ENCODE results near the gene RTP2. TPM values are rescaled to one million over a fixed set of nuclear protein-coding genes. Genes with fewer than 3 reads are reported as not detected.
A peak's percentile ranks its signal among the peaks of the same experiment; 100 is the strongest.

The RTP2 gene
- total RNA-seq, 2 experiments from 2014 or later, result not detected

GRCh38 chr3:187679638-187680396 lies 22.5 kb downstream of the RTP2 start:
- peaks cover 48% of the 10 kb centered on the region for H3K27me3 Mint-ChIP-seq

DNA sequence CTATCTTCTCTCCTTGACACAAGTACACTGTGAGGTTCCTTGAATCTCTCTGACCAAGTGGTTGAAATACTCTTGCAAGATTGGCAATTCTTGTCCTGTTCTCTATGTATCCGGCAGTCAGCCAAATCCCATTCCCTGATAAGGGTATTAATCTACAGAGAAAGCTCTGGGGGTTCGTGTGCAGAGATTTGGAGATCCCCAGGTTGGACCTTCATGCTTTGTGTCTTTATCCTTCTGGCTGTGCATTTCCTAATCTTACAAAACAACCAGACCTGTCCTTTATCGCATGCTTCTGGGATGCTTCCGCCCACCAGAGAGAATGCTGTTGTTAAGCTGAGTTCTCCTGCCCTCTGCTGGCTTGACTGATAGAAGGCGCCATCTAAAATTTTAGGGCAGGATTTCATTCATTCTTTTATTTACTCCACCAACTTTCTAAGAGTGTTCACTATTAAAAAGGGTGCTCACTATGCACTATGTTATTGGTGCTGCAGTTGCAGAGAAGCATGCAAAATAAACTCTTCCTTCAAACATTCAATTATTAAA lies 23.6 kb downstream of the RTP2 start:
- DNase-seq, result peak; percentile 28
- peaks cover 2% of the 10 kb centered on the region for H3K4me1 Mint-ChIP-seq
- no peak overlapping the region for H3K27ac Mint-ChIP-seq
- H3K4me3 Mint-ChIP-seq, result no peak overlapping the region
- H3K27me3 Mint-ChIP-seq, result peaks cover 53% of the 10 kb centered on the region
- H3K9me3 Mint-ChIP-seq, result no peaks in the 10 kb centered on the region
- H3K36me3 Mint-ChIP-seq, result no peaks in the 10 kb centered on the region

More at GRCh38 chr3:187679638-187680396, 22.5 kb downstream of the RTP2 start:
- H3K27ac Mint-ChIP-seq, result no peak overlapping the region
- DNase-seq, result peak; percentile 47
- H3K4me1 Mint-ChIP-seq, result peaks cover 8% of the 10 kb centered on the region
- H3K4me3 Mint-ChIP-seq, result no peak overlapping the region
- peaks cover 6% of the 10 kb centered on the region for H3K9me3 Mint-ChIP-seq
- H3K36me3 Mint-ChIP-seq, result no peaks in the 10 kb centered on the region

- no peak for DNase-seq
- no peaks in the 10 kb centered on the region for H3K36me3 Mint-ChIP-seq
- peaks cover 46% of the 10 kb centered on the region for H3K27me3 Mint-ChIP-seq
- H3K27ac Mint-ChIP-seq, result no peak overlapping the region
- no peaks in the 10 kb centered on the region for H3K9me3 Mint-ChIP-seq
- H3K4me3 Mint-ChIP-seq, result no peak overlapping the region
- peaks cover 2% of the 10 kb centered on the region for H3K4me1 Mint-ChIP-seq
Measured at GRCh38 chr3:187677604-187678003, 24.8 kb downstream of the RTP2 start.

GRCh38 chr3:187673012-187673411 lies 29.3 kb downstream of the RTP2 start:
- H3K9me3 Mint-ChIP-seq, result no peaks in the 10 kb centered on the region
- H3K36me3 Mint-ChIP-seq, result no peaks in the 10 kb centered on the region
- H3K4me3 Mint-ChIP-seq, result no peak overlapping the region
- no peak overlapping the region for H3K27ac Mint-ChIP-seq
- no peak for DNase-seq
- no peaks in the 10 kb centered on the region for H3K4me1 Mint-ChIP-seq
- H3K27me3 Mint-ChIP-seq, result peaks cover 69% of the 10 kb centered on the region

GRCh38 chr3:187669675-187670504 lies 32.5 kb downstream of the RTP2 start, which contains the start of gene SST:
TSS of gene SST (minus strand) at chr3:187670394. CDS start at chr3:187670291, 103 bp downstream.
- peak; percentile 27 for DNase-seq
- Mint-ChIP-seq H3K4me1 (peaks cover 10% of the 10 kb centered on the region), H3K27me3 (peaks cover 67% of the 10 kb centered on the region), H3K36me3 (no peaks in the 10 kb centered on the region), H3K9me3 (no peaks in the 10 kb centered on the region), H3K27ac (no peak within 1 kb of the TSS), H3K4me3 (no peak within 1 kb of the TSS)

DNA sequence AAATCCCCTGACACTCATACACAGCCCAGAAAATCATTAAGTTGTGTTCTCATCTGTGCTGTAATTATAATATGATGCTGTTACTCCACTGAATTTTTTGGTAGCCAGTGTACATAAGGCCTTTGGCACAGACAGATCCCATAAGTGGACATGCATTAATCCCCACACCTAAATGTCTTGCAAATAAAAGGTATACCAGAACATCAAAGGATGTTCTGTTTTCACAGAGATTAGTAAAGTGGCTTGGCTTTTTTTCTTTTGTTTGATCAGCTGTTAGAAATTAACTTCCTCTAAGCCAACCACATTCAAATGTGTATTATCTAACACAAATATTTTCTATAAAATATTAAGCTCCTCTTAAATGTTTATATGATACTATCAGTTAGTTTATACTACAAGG lies 34.8 kb downstream of the RTP2 start:
- H3K27ac Mint-ChIP-seq, result no peak overlapping the region
- H3K36me3 Mint-ChIP-seq, result no peaks in the 10 kb centered on the region
- H3K9me3 Mint-ChIP-seq, result no peaks in the 10 kb centered on the region
- peaks cover 70% of the 10 kb centered on the region for H3K27me3 Mint-ChIP-seq
- DNase-seq, result no peak
- peaks cover 14% of the 10 kb centered on the region for H3K4me1 Mint-ChIP-seq
- H3K4me3 Mint-ChIP-seq, result no peak overlapping the region

- no peak for DNase-seq
- peaks cover 63% of the 10 kb centered on the region for H3K27me3 Mint-ChIP-seq
- H3K4me3 Mint-ChIP-seq, result no peak overlapping the region
- peaks cover 14% of the 10 kb centered on the region for H3K4me1 Mint-ChIP-seq
- H3K36me3 Mint-ChIP-seq, result no peaks in the 10 kb centered on the region
- no peaks in the 10 kb centered on the region for H3K9me3 Mint-ChIP-seq
- no peak overlapping the region for H3K27ac Mint-ChIP-seq
Measured at GRCh38 chr3:187665764-187666402, 36.5 kb downstream of the RTP2 start.

- H3K4me1 Mint-ChIP-seq, result peaks cover 14% of the 10 kb centered on the region
- no peaks in the 10 kb centered on the region for H3K36me3 Mint-ChIP-seq
- peaks cover 61% of the 10 kb centered on the region for H3K27me3 Mint-ChIP-seq
- no peak for DNase-seq
- H3K9me3 Mint-ChIP-seq, result no peaks in the 10 kb centered on the region
- H3K4me3 Mint-ChIP-seq, result no peak overlapping the region
- no peak overlapping the region for H3K27ac Mint-ChIP-seq
Measured at GRCh38 chr3:187665010-187665409, 37.3 kb downstream of the RTP2 start.

DNA sequence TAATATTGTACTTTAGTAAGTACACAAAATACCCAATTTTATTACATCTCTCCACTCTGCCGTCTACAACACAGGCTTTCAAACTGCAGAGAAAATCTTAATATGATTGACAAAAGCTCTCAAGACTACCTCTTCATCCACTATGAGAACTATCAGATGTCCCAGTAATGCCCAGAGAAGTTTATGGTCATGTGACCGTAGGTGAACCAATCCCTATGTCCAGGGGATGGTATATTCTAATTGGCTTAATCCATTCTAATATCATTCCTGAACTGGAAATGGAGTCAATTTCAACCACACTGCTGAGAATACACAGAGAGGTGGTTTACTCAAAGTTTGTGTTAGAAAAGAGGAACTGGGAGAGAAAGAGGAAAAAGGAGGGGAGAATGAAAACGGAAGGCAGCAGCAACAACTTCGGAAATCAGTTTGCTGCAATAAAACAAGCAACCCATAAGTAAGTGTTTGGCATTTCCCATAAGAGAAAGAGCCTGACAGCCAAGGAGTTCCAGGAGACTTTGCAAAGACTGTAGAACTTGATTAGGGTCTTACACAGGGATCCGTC lies 39.4 kb downstream of the RTP2 start:
- H3K4me3 Mint-ChIP-seq, result no peak overlapping the region
- no peak for DNase-seq
- H3K36me3 Mint-ChIP-seq, result no peaks in the 10 kb centered on the region
- H3K9me3 Mint-ChIP-seq, result no peaks in the 10 kb centered on the region
- peaks cover 49% of the 10 kb centered on the region for H3K27me3 Mint-ChIP-seq
- H3K27ac Mint-ChIP-seq, result no peak overlapping the region
- peaks cover 14% of the 10 kb centered on the region for H3K4me1 Mint-ChIP-seq

DNA sequence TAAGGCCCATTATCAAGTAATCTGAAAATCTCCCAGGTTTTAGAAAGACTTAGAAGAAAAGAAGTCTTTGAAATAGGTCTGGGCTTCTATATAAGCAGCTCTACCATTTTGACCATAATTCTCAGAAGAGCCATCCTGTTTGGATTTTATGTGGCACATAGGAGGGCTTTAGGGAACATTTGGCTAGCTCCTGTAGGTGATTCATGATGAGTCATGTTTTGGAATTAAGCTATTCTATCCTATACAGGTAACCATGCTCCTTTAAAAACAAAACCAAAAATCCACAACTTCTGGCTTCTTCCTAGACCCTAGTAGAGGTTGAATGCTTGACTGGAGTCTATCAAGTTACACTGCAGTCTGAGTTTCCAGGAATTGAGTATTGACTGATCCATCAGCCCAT lies 41.1 kb downstream of the RTP2 start:
- H3K27ac Mint-ChIP-seq, result no peak overlapping the region
- H3K27me3 Mint-ChIP-seq, result peaks cover 48% of the 10 kb centered on the region
- H3K36me3 Mint-ChIP-seq, result no peaks in the 10 kb centered on the region
- no peak for DNase-seq
- H3K4me3 Mint-ChIP-seq, result no peak overlapping the region
- no peaks in the 10 kb centered on the region for H3K9me3 Mint-ChIP-seq
- H3K4me1 Mint-ChIP-seq, result peaks cover 14% of the 10 kb centered on the region

DNA sequence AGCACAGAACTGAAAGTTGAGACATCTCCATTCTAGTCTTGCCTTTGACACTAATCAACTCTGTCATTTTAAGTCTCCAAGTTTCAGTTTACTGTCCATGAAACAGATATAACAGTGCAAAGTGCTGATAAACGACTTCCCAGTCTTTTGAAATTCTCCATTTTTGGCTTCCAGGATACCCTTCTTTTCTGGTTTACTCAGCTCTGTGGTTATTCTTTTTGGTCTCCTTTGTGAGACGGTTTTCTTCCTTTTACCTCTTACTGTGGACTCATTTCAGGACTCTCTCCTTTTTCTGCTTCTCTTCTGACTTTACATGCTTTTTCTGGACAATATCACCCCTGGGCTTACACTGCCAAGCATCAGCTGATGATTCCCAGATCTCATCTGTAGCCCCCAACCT lies 51.1 kb downstream of the RTP2 start:
- Mint-ChIP-seq H3K27ac (no peak overlapping the region), H3K9me3 (no peaks in the 10 kb centered on the region), H3K4me3 (no peak overlapping the region), H3K36me3 (no peaks in the 10 kb centered on the region), H3K27me3 (peaks cover 62% of the 10 kb centered on the region), H3K4me1 (peaks cover 2% of the 10 kb centered on the region)
- no peak for DNase-seq

Other genes starting within 250 kb of the RTP2 start
- not detected for gene SST, start 32.2 kb downstream of the RTP2 start, total RNA-seq
- gene BCL6, start 42.9 kb upstream of the RTP2 start, total RNA-seq, result 1 to 10 TPM; 8.0 to 8.9 TPM